T1000 (cell line): ENCODE data around the gene BLNK.
"Not testable (repeated sequence)": the region's sequence is repeated elsewhere in the genome, so short reads cannot be mapped to it uniquely, and the experiment has no call there.

Experiments
- DNase-seq: peaks from one replicate; lab custom pipeline; 2025; ENCODE audit warnings: mixed read lengths; lab: John Stamatoyannopoulos, UW

The BLNK gene

GRCh38 chr10:96271016-96271815, at the start of gene BLNK:
BLNK (minus strand) TSS chr10:96271569; CDS start chr10:96271398, 171 bp downstream.
- DNase-seq = no peak

- DNase-seq = no peak
These were observed 48.5 kb upstream of the BLNK start for GRCh38 chr10:96319754-96320474.

- no peak for DNase-seq
These were observed 45.9 kb upstream of the BLNK start for GRCh38 chr10:96317067-96317833.

- DNase-seq = no peak
These were observed 42.0 kb upstream of the BLNK start for GRCh38 chr10:96313344-96313743.

GRCh38 chr10:96311180-96311715, 39.9 kb upstream of the BLNK start:
- no peak for DNase-seq

GRCh38 chr10:96310321-96310669, 38.9 kb upstream of the BLNK start:
- DNase-seq = no peak

- DNase-seq = no peak
These were observed 38.4 kb upstream of the BLNK start for GRCh38 chr10:96309628-96310320.

GRCh38 chr10:96308854-96309253, 37.5 kb upstream of the BLNK start:
- not testable (repeated sequence) for DNase-seq

GRCh38 chr10:96306516-96306915, 35.1 kb upstream of the BLNK start:
- no peak for DNase-seq

GRCh38 chr10:96305019-96305418, 33.6 kb upstream of the BLNK start:
- no peak for DNase-seq

- no peak for DNase-seq
These were observed 32.9 kb upstream of the BLNK start, which contains the start of gene DNTT for GRCh38 chr10:96304230-96304629. DNTT (plus strand) TSS chr10:96304434; CDS start chr10:96304498, 64 bp downstream.

- no peak for DNase-seq
These were observed 30.2 kb upstream of the BLNK start for GRCh38 chr10:96301616-96302015.

- no peak for DNase-seq
These were observed 28.0 kb upstream of the BLNK start for GRCh38 chr10:96299383-96299782.

GRCh38 chr10:96298362-96298761, 27.0 kb upstream of the BLNK start:
- no peak for DNase-seq

- DNase-seq = no peak
These were observed 26.1 kb upstream of the BLNK start for GRCh38 chr10:96297486-96297885.

GRCh38 chr10:96295475-96295874, 24.1 kb upstream of the BLNK start:
- DNase-seq = no peak

GRCh38 chr10:96292971-96293920, 21.9 kb upstream of the BLNK start:
- DNase-seq = no peak

- DNase-seq = no peak
These were observed 19.2 kb upstream of the BLNK start for GRCh38 chr10:96290368-96291133.

GRCh38 chr10:96289218-96289910, 18.0 kb upstream of the BLNK start:
- DNase-seq = no peak
